Gastrocnemius medialis (tissue), 4 donors: ENCODE results near the gene OR10P1.

ENCODE experiments used
- POLR2A ChIP-seq, 2 donors: fragments of 450-650 bp; IDR thresholded peaks; one replicate each; pipeline ENCODE4 v1.6.1; 2017; ENCODE audit warnings: antibody characterized with exemption in 2 of 2, mild to moderate bottlenecking in 2 of 2, moderate library complexity in 2 of 2
- TF ChIP-seq, protein P1 (sequence below), 5 experiments: fragments of 450-650 bp in 3 of 5; fragments of 200-600 bp in 2 of 5; sonication (generic) in 2 of 5; IDR thresholded peaks in 4 of 5; conservative IDR thresholded peaks in 1 of 5; 1 replicate in 4 of 5; 2 replicates in 1 of 5; pipeline ENCODE4 v1.5.1; 2016 to 2019; ENCODE audit warnings: antibody characterized with exemption in 5 of 5, mild to moderate bottlenecking in 3 of 5, moderate library complexity in 3 of 5

DNA sequence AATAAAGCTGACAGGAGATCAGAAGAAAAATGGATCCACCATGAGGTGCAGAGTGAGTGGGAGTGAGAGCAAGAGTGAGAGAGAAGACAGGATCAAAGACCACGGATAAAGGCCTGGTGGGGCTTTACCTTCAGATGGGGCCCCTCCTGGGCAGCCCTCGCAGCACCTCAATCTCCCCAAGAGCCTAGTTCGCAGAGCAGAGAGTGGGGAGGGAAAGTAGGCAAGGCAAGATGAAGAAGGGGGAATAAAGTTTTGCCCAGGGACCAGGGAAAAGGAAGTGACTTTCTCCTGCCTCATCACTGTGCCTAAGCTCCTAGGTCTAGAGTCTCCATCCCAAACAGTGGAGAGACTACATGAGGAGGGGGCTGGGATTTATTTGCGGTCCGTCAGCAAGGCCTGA lies 10.3 kb downstream of the OR10P1 start:
- TF ChIP-seq, protein P1, sequence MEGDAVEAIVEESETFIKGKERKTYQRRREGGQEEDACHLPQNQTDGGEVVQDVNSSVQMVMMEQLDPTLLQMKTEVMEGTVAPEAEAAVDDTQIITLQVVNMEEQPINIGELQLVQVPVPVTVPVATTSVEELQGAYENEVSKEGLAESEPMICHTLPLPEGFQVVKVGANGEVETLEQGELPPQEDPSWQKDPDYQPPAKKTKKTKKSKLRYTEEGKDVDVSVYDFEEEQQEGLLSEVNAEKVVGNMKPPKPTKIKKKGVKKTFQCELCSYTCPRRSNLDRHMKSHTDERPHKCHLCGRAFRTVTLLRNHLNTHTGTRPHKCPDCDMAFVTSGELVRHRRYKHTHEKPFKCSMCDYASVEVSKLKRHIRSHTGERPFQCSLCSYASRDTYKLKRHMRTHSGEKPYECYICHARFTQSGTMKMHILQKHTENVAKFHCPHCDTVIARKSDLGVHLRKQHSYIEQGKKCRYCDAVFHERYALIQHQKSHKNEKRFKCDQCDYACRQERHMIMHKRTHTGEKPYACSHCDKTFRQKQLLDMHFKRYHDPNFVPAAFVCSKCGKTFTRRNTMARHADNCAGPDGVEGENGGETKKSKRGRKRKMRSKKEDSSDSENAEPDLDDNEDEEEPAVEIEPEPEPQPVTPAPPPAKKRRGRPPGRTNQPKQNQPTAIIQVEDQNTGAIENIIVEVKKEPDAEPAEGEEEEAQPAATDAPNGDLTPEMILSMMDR (IDR thresholded peaks at IDR 0.05 in 4 of 5, conservative IDR thresholded peaks at IDR 0.05 in 1 of 5): no peak
- TF ChIP-seq POLR2A (IDR thresholded peaks at IDR 0.05): no peak
